Activated gamma-delta T cell treated with anti-CD3 and anti-CD28 coated beads, Interleukin-2, amount 50 U/mL, for 16 hours (primary cell): ENCODE data around the gene TBC1D21.

ENCODE experiments used
- DNase-seq: peaks from one replicate; pipeline ENCODE4 v3.0.0-alpha.2; 2020; ENCODE audit warnings: low read depth

Gene TBC1D21

GRCh38 chr15:73862276-73862675, 11.1 kb upstream of the TBC1D21 start:
- no peak for DNase-seq

GRCh38 chr15:73865379-73865778, 8.0 kb upstream of the TBC1D21 start:
- DNase-seq, result no peak

- DNase-seq, result no peak
Observed at GRCh38 chr15:73865904-73866303, 7.5 kb upstream of the TBC1D21 start.

- no peak for DNase-seq
Observed at GRCh38 chr15:73866481-73866880, 6.9 kb upstream of the TBC1D21 start.

GRCh38 chr15:73866881-73867410, 6.4 kb upstream of the TBC1D21 start:
- DNase-seq, result no peak

GRCh38 chr15:73867426-73867825, 5.9 kb upstream of the TBC1D21 start:
- no peak for DNase-seq

- DNase-seq, result no peak
Observed at GRCh38 chr15:73867956-73868355, 5.4 kb upstream of the TBC1D21 start.

GRCh38 chr15:73869216-73869995, 4.0 kb upstream of the TBC1D21 start:
- no peak for DNase-seq

GRCh38 chr15:73870700-73871408, 2.5 kb upstream of the TBC1D21 start:
- DNase-seq, result no peak

GRCh38 chr15:73872346-73872745, 1.0 kb upstream of the TBC1D21 start:
- DNase-seq, result no peak

GRCh38 chr15:73873889-73874511, 636 bp downstream of the TBC1D21 start:
- DNase-seq, result no peak

- no peak for DNase-seq
Observed at GRCh38 chr15:73879426-73879825, 6.1 kb downstream of the TBC1D21 start.

- DNase-seq, result no peak
Observed at GRCh38 chr15:73881579-73882320, 8.4 kb downstream of the TBC1D21 start.

GRCh38 chr15:73882761-73883419, 9.5 kb downstream of the TBC1D21 start:
- no peak for DNase-seq

GRCh38 chr15:73884159-73884558, 10.8 kb downstream of the TBC1D21 start:
- DNase-seq, result no peak

- DNase-seq, result no peak
Observed at GRCh38 chr15:73885954-73886700, 12.8 kb downstream of the TBC1D21 start.

- no peak for DNase-seq
Observed at GRCh38 chr15:73886717-73887345, 13.5 kb downstream of the TBC1D21 start.

- no peak for DNase-seq
Observed at GRCh38 chr15:73887481-73887880, 14.1 kb downstream of the TBC1D21 start.

GRCh38 chr15:73888224-73889041, 15.1 kb downstream of the TBC1D21 start:
- DNase-seq, result no peak
